HPDE6-E6E7 (cell line): ENCODE measurements around the gene SLC16A6.
"Not testable (repeated sequence)": the region's sequence is repeated elsewhere in the genome, so short reads cannot be mapped to it uniquely, and the experiment has no call there.

Experiments used
- DNase-seq: peaks from one replicate; pipeline ENCODE4 v3.0.0; 2011; ENCODE audit warnings: missing footprints; ENCODE audit errors: extremely low spot score

Gene SLC16A6

GRCh38 chr17:68290955-68291835 is at the start of gene SLC16A6, which contains the start of gene ARSG:
SLC16A6 (minus strand) TSS chr17:68291127; CDS start chr17:68278320, 12,807 bp downstream.
ARSG (plus strand) TSS chr17:68291495; CDS start chr17:68307494, 15,999 bp downstream.
- no peak for DNase-seq

- no peak for DNase-seq
Measured at GRCh38 chr17:68334393-68334792, 43.5 kb upstream of the SLC16A6 start.

- not testable (repeated sequence) for DNase-seq
Measured at GRCh38 chr17:68331932-68332331, 41.0 kb upstream of the SLC16A6 start.

GRCh38 chr17:68329331-68329730 is 38.4 kb upstream of the SLC16A6 start:
- DNase-seq: no peak

GRCh38 chr17:68328676-68329075 is 37.7 kb upstream of the SLC16A6 start:
- DNase-seq: peak; percentile 54

- no peak for DNase-seq
Measured at GRCh38 chr17:68327823-68328557, 37.1 kb upstream of the SLC16A6 start.

- DNase-seq: no peak
Measured at GRCh38 chr17:68326681-68327080, 35.8 kb upstream of the SLC16A6 start.

- DNase-seq: no peak
Measured at GRCh38 chr17:68325961-68326360, 35.0 kb upstream of the SLC16A6 start.

- DNase-seq: no peak
Measured at GRCh38 chr17:68324654-68325336, 33.9 kb upstream of the SLC16A6 start.

- no peak for DNase-seq
Measured at GRCh38 chr17:68324114-68324513, 33.2 kb upstream of the SLC16A6 start.

- DNase-seq: no peak
Measured at GRCh38 chr17:68322630-68323029, 31.7 kb upstream of the SLC16A6 start.

- no peak for DNase-seq
Measured at GRCh38 chr17:68321556-68321954, 30.6 kb upstream of the SLC16A6 start.

GRCh38 chr17:68320943-68321555 is 30.1 kb upstream of the SLC16A6 start:
- DNase-seq: no peak

GRCh38 chr17:68320311-68320865 is 29.5 kb upstream of the SLC16A6 start:
- no peak for DNase-seq

- no peak for DNase-seq
Measured at GRCh38 chr17:68319410-68320162, 28.7 kb upstream of the SLC16A6 start.

GRCh38 chr17:68318103-68318991 is 27.4 kb upstream of the SLC16A6 start:
- DNase-seq: peak; percentile 46

GRCh38 chr17:68317458-68317857 is 26.5 kb upstream of the SLC16A6 start:
- DNase-seq: no peak

GRCh38 chr17:68315930-68316329 is 25.0 kb upstream of the SLC16A6 start:
- DNase-seq: no peak

GRCh38 chr17:68314916-68315535 is 24.1 kb upstream of the SLC16A6 start:
- no peak for DNase-seq
